Right cardiac atrium (tissue), 5 donors: ENCODE measurements around the gene METTL25. TPM values are rescaled to one million over a fixed set of nuclear protein-coding genes. Genes with fewer than 3 reads are reported as not detected.

Experiments used
- ATAC-seq, 2 donors: fragments of 200-7000 bp; cut with Tn5 transposase; one replicate each; pipeline versions ENCODE4 v1.8.0 to v1.9.1; 2020; ENCODE audit warnings: moderate library complexity in 2 of 2, mild to moderate bottlenecking in 1 of 2
- DNase-seq, 3 donors: peaks; one replicate each; pipeline ENCODE4 v3.0.0-alpha.2; 2020
- H3K27ac ChIP-seq: one replicate; pipeline ENCODE4 v1.5.1; 2013; ENCODE audit warnings: mild to moderate bottlenecking, low read length, control low read depth, moderate library complexity
- H3K27me3 ChIP-seq: one replicate; pipeline ENCODE4 v1.6.1; 2013; ENCODE audit not compliant: control insufficient read depth, insufficient read depth
- H3K4me1 ChIP-seq: one replicate; pipeline ENCODE4 v1.6.1; 2013; ENCODE audit warnings: low read length; ENCODE audit not compliant: control insufficient read depth, insufficient read depth
- H3K4me3 ChIP-seq: one replicate; pipeline ENCODE4 v1.5.1; 2013; ENCODE audit warnings: low read length, control low read depth
- H3K9me3 ChIP-seq: one replicate; pipeline ENCODE4 v1.6.1; 2013; ENCODE audit warnings: low read length; ENCODE audit not compliant: control insufficient read depth
- WGBS: extraction: QIAGEN DNeasy Blood & Tissue Kit; methylation state at CpG from one replicate; pipeline ENCODE4 v1.1.7; 2013; 5-methylcytosine and 5-hydroxymethylcytosine counted together
- intact Hi-C, 4 donors: fragments of 100-400 bp; cut with DNase I; formaldehyde crosslinking; loops; one replicate each; pipeline versions ENCODE4 v1.11.0 to v1.14.0; 2022 to 2023
- polyA plus RNA-seq: library from polyadenylated mRNA; stranded (reverse); fragments of 200-250 nt; gene quantifications from one replicate; pipeline ENCODE4 v1.2.3, GENCODE V29; 2013
- total RNA-seq, 4 donors: library from RNA; stranded (reverse); fragmentation: NEBNext Ultra II Directional; extraction: Animal tissue kit (Norgen Biotek cat#: 25700); gene quantifications; one replicate each; pipeline ENCODE4 v1.2.1, GENCODE V29; 2021
- donor health status: healthy with polysubstance abuse.
- donor health status: DM: no; HTN: yes; CAD: no.
- donor health status: DM: no; HTN: no; CAD: no.
- donor health status: DM: no; HTN: yes; CAD: no; lungs with severe emphysema.
- donor health status: DM: yes; HTN: yes; CAD: no.

Gene METTL25
- total and polyA plus RNA-seq, 5 donors: 4.1 to 20.5 (median 19.4) TPM

- Histone ChIP-seq H3K27ac (no peak overlapping the region), H3K27me3 (no peaks in the 10 kb centered on the region), H3K4me3 (no peak overlapping the region), H3K9me3 (no peaks in the 10 kb centered on the region), H3K4me1 (no peaks in the 10 kb centered on the region)
- DNase-seq (no peak), ATAC-seq (no peak)
- WGBS: 85% methylated on average over 3 of the region's 3 CpGs
- intact Hi-C loops: no loop called here
Measured at GRCh38 chr12:82430541-82431145, 72.3 kb downstream of the METTL25 start.

- DNase-seq: no peak
- H3K27ac ChIP-seq: no peak overlapping the region
- WGBS: 68% methylated on average over 2 of the region's 2 CpGs
- H3K9me3 ChIP-seq: no peaks in the 10 kb centered on the region
- no peaks in the 10 kb centered on the region for H3K27me3 ChIP-seq
- H3K4me3 ChIP-seq: no peak overlapping the region
- intact Hi-C loops: no loop called here
- H3K4me1 ChIP-seq: no peaks in the 10 kb centered on the region
- no peak for ATAC-seq
Measured at GRCh38 chr12:82434392-82434911, 76.1 kb downstream of the METTL25 start.

- Histone ChIP-seq H3K4me1 (no peaks in the 10 kb centered on the region), H3K4me3 (no peak overlapping the region), H3K27me3 (no peaks in the 10 kb centered on the region), H3K27ac (no peak overlapping the region), H3K9me3 (no peaks in the 10 kb centered on the region)
- 92% methylated on average over 1 of the region's 1 CpG for WGBS
- DNase-seq: no peak
- ATAC-seq: no peak
- intact Hi-C loops: no loop called here
Measured at GRCh38 chr12:82436354-82436753, 78.0 kb downstream of the METTL25 start.

- no peak for ATAC-seq
- 91% methylated on average over 3 of the region's 3 CpGs for WGBS
Measured at GRCh38 chr12:82437744-82438143, 79.4 kb downstream of the METTL25 start.

DNA sequence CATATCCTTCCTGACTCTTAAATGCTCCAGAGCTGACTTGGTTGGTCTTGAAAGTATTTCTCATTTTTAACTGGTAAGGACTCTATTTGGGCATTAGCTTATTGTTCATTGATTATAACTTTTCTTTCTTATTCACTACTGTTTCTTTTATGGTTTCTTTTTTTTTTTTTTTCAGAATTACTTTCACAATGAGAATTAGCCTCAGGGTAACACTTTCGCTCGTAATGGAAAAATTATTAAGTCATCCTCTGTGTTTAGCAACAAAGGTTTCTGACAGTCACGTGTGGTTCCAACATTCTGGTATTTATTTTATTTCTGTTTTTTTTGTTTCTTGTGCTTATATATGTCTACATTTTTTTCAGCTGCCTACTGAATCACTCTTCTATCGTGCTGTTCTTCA is 80.0 kb downstream of the METTL25 start:
- DNase-seq: no peak
- no peaks in the 10 kb centered on the region for H3K9me3 ChIP-seq
- no peak overlapping the region for H3K27ac ChIP-seq
- 88% methylated on average over 4 of the region's 4 CpGs for WGBS
- ATAC-seq: no peak
- no peaks in the 10 kb centered on the region for H3K27me3 ChIP-seq
- H3K4me1 ChIP-seq: no peaks in the 10 kb centered on the region
- no peak overlapping the region for H3K4me3 ChIP-seq
- intact Hi-C loops: no loop called here

More at GRCh38 chr12:82437744-82438143, 79.4 kb downstream of the METTL25 start:
- H3K27me3 ChIP-seq: no peaks in the 10 kb centered on the region
- intact Hi-C loops: no loop called here
- no peak overlapping the region for H3K4me3 ChIP-seq
- no peak for DNase-seq
- H3K4me1 ChIP-seq: no peaks in the 10 kb centered on the region
- no peaks in the 10 kb centered on the region for H3K9me3 ChIP-seq
- H3K27ac ChIP-seq: no peak overlapping the region

DNA sequence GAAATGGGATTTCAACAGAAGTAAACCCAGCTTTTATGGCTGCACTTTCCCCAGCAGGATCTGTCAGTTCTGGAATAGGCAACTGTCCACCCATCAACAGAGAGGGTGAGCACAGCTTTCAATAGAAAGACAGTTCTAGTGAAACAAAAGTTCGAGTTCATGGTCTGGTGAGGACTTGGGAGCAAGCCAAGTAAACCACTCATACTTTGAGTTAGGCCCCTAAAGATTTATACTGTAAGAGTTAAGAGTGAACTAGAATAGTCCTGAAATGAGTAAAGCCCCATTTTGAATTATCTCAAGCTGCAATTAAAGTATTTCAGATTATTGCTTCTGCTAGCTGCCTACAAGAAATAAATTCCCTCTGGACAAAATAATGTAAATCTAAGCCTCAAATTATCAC is 82.6 kb downstream of the METTL25 start:
- H3K27ac ChIP-seq: no peak overlapping the region
- H3K9me3 ChIP-seq: no peaks in the 10 kb centered on the region
- intact Hi-C loops: no loop called here
- no peaks in the 10 kb centered on the region for H3K27me3 ChIP-seq
- no peak overlapping the region for H3K4me3 ChIP-seq
- H3K4me1 ChIP-seq: no peaks in the 10 kb centered on the region
- 69% methylated on average over 1 of the region's 1 CpG for WGBS
- no peak for ATAC-seq
- no peak for DNase-seq

DNA sequence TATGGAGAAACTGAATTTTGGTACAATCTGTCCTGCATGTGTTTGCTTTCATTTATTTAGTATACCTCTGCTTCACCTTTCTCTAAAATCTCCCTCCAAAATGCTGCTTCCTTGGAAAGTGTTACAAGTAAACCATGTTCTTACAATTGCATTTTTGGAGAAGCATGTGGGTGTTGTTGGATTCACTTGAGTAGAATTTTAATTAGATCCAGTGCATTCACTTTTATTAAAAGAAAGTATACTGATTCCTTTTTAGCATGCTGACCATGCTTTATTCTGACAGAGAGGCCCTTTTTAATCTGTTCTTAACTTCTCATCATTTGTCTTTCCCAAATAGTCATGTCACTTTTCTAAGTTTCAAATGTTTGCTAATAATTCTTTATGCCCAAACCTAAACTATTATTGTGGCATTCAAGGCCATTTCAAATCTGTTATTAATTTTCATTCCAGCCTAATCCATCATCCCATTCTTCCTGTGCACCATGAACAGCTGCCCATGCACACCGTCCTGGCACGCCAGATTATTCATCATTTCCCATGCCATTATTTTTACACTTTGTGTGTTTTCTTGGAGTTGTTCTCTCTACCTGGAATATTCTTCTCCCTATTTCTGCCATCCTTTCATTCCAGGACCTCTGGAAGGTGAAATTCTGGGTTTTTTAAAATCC is 90.7 kb downstream of the METTL25 start:
- Histone ChIP-seq H3K27ac (no peak overlapping the region), H3K27me3 (no peaks in the 10 kb centered on the region), H3K4me3 (no peak overlapping the region), H3K4me1 (no peaks in the 10 kb centered on the region), H3K9me3 (no peaks in the 10 kb centered on the region)
- WGBS: 92% methylated on average over 2 of the region's 2 CpGs
- DNase-seq: no peak
- no peak for ATAC-seq
- intact Hi-C loops: no loop called here

DNA sequence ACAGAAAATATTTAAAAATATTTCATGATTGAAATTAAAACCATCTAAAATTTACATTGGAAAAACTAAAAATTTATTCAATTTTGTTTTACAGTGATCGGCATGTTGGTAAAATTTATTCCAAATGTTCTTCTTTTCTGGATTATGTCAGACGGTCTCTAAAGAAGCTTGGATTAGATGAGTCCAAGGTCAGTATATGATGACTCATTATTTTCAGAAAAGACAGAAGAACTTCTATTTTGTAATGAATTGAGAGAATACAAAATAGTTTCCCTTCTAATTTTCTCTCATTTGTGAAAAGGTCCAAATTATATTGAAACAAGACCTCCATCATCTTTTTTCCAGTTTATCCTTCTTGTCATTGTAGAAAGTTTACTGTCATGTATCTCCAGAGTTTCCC is 98.3 kb downstream of the METTL25 start:
- Histone ChIP-seq H3K4me3 (no peak overlapping the region), H3K4me1 (no peaks in the 10 kb centered on the region), H3K9me3 (no peaks in the 10 kb centered on the region), H3K27ac (no peak overlapping the region), H3K27me3 (no peaks in the 10 kb centered on the region)
- intact Hi-C loops: no loop called here
- ATAC-seq (no peak), DNase-seq (no peak)
- WGBS: 83% methylated on average over 2 of the region's 2 CpGs

- Histone ChIP-seq H3K4me1 (no peaks in the 10 kb centered on the region), H3K4me3 (no peak overlapping the region), H3K27ac (no peak overlapping the region), H3K9me3 (no peaks in the 10 kb centered on the region), H3K27me3 (no peaks in the 10 kb centered on the region)
- intact Hi-C loops: no loop called here
- 97% methylated on average over 1 of the region's 1 CpG for WGBS
- no peak for ATAC-seq
- no peak for DNase-seq
Measured at GRCh38 chr12:82458101-82458500, 99.8 kb downstream of the METTL25 start.

DNA sequence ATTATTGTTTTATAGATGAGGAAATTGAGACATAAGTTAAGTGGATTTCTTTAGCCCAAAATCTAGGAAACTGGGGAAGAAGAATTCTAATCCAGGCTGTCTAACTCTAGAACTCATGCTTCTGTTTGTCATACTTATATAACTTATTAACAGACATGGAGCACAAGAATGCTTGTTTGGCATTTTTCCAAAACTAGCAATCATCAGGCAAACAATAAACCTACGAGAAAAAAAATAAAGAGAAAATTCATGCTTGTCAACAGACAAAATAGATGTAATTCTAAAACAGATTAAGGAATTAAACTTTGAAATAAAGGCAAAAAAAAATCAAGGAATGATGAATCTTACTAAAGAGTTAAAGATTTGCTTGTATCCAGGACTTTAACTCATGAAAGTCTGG is 103.1 kb downstream of the METTL25 start:
- intact Hi-C loops: no loop called here
- no peak overlapping the region for H3K27ac ChIP-seq
- H3K9me3 ChIP-seq: no peaks in the 10 kb centered on the region
- 51% methylated on average over 1 of the region's 1 CpG for WGBS
- no peak for DNase-seq
- no peak for ATAC-seq
- no peaks in the 10 kb centered on the region for H3K27me3 ChIP-seq
- H3K4me3 ChIP-seq: no peak overlapping the region
- no peaks in the 10 kb centered on the region for H3K4me1 ChIP-seq

DNA sequence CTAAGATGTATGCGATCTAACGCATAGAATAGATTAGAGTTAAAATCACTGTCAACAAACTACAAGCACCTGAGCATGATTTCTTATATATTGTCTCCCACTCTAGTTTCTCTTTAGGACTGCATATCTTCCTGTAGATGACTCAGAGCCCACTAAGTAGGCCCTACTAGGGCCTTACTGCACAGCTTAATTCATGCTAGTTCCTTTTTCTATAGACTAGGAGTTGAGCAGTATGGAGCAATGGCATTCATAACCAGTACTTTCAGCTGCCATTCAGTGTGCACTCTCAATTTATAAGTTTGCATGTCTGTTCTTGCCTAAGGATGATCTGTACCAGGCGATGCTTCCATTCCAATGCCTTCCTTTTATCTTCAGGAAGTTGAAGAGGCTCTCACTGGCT is 103.5 kb downstream of the METTL25 start:
- whole genome bisulfite sequencing: 65% methylated on average over 3 of the region's 3 CpGs
- ATAC-seq (no peak), DNase-seq (no peak)

More for the DNA sequence above, 103.5 kb downstream of the METTL25 start:
- H3K4me3 ChIP-seq: no peak overlapping the region
- H3K27me3 ChIP-seq: no peaks in the 10 kb centered on the region
- intact Hi-C loops: no loop called here
- no peaks in the 10 kb centered on the region for H3K4me1 ChIP-seq
- no peak overlapping the region for H3K27ac ChIP-seq
- H3K9me3 ChIP-seq: no peaks in the 10 kb centered on the region
